ENCODE measurements around the gene MIB1. TPM values are rescaled to one million over a fixed set of nuclear protein-coding genes. Genes with fewer than 3 reads are reported as not detected.

The MIB1 gene
- total RNA-seq, 1 experiment from 2014 or later, result 48.8 TPM

DNA sequence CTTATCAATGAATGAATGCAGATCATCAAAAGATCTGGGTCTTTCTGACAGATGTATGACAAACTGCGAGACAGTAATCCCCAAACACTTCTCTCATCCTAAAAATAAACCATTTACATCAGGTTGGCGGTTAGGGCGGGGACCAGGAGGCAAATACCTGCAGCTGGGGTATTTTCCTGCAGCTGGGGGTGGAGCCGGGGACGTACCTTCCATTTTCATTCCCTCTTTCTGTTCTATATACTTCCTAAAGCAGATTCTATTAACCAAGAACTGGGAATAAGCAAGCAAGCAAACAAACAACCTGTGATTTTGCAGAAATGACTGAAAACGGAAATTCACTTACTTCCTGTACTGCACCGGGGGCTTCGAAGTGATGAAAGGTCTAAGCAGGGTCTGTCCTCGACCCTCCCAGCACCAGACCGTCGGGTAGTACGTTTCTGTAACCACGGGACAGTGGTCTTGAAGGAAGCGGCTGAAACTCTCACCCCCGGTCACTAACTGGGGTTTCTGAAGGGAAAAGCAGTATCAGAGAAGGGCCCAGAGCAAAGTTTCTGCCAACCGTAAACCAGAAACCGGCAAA lies 37.3 kb upstream of the MIB1 start:
- no peak overlapping the region for H2BK120ac ChIP-seq (ENCODE audit: low read depth, low read length, poor library complexity, severe bottlenecking)
- no peak overlapping the region for H2BK5ac ChIP-seq (ENCODE audit: insufficient read length, low read length)
- no peaks in the 10 kb centered on the region for H3K79me2 ChIP-seq (ENCODE audit: insufficient read depth, low read length)
- peak; percentile 34 for DNase-seq
- no peaks in the 10 kb centered on the region for H3K9me3 ChIP-seq (ENCODE audit: control insufficient read depth, low read depth, low read length)
- H4K91ac ChIP-seq (ENCODE audit: insufficient read length, low read depth, low read length), result no peak overlapping the region
- H3K23ac ChIP-seq (ENCODE audit: insufficient read length, low read depth, low read length), result no peak overlapping the region
- H3K56ac ChIP-seq (ENCODE audit: insufficient read length, low read depth, low read length), result no peak overlapping the region
- TF ChIP-seq CTCF (conservative IDR thresholded peaks at IDR 0.05), result no peak
- no CpG with 5 or more reads among the region's 17 CpGs for WGBS (ENCODE audit: extremely low coverage, insufficient read length, low lambda C conversion rate)
- H3K4me1 ChIP-seq (ENCODE audit: insufficient read depth, low read length), result no peaks in the 10 kb centered on the region
- H3K23me2 ChIP-seq (ENCODE audit: insufficient read length, low read depth, low read length, poor library complexity, severe bottlenecking), result peaks cover 6% of the 10 kb centered on the region
- H3K4me2 ChIP-seq (ENCODE audit: insufficient read depth, insufficient read length, low read length), result peak overlapping the region; percentile 99
- no peak overlapping the region for H3T11ph ChIP-seq (ENCODE audit: low read length)
- no peak overlapping the region for H4K8ac ChIP-seq (replicated peaks; ENCODE audit: insufficient read length, low read depth, low read length)
- no peak overlapping the region for H2BK15ac ChIP-seq (ENCODE audit: low read depth, low read length)
- H4K5ac ChIP-seq (ENCODE audit: insufficient read length, low read depth, low read length), result no peak overlapping the region
- peak overlapping the region; percentile 66 for H3K9ac ChIP-seq (ENCODE audit: extremely low read depth, insufficient read length, low read length)
- no peaks in the 10 kb centered on the region for H3K79me1 ChIP-seq (ENCODE audit: insufficient read depth, low read depth, low read length, poor library complexity, severe bottlenecking)
- Mint-ChIP-seq H3K36me3 (ENCODE audit: insufficient read depth in 1 of 3, low read depth in 3 of 3) (peaks cover 11 to 35% (median 33%) of the 10 kb centered on the region in 3 experiments), H3K4me3 (peak overlapping the region; percentile 83 to 93), H3K9me3 (peaks cover 10 to 14% of the 10 kb centered on the region in 2 experiments), H3K27me3 (ENCODE audit: low read depth) (peaks cover 10% of the 10 kb centered on the region), H3K4me1 (peaks cover 13 to 21% of the 10 kb centered on the region in 2 experiments), H3K27ac (peak overlapping the region in 2 of 3 experiments; percentile 62 to 75; a peak in 3 of 7 replicates)
- H2AFZ ChIP-seq (ENCODE audit: low read length), result peak overlapping the region; percentile 24
- no peak overlapping the region for H2BK20ac ChIP-seq (ENCODE audit: low read depth, low read length, poor library complexity, severe bottlenecking)
- H3K4ac ChIP-seq (ENCODE audit: low read depth, low read length), result no peak overlapping the region
- H3K27ac ChIP-seq (ENCODE audit: insufficient read length, low read depth, low read length), result no peak overlapping the region
- H4K20me1 ChIP-seq (ENCODE audit: control insufficient read depth, insufficient read depth, insufficient read length), result no peaks in the 10 kb centered on the region
- H3K18ac ChIP-seq (ENCODE audit: insufficient read length, low read depth, low read length), result no peak overlapping the region
- no peaks in the 10 kb centered on the region for H3K27me3 ChIP-seq (ENCODE audit: insufficient read depth, low read length)
- H3K14ac ChIP-seq (ENCODE audit: insufficient read depth, low read length), result peak overlapping the region; percentile 88
- no peak overlapping the region for H2AK5ac ChIP-seq (ENCODE audit: insufficient read length, low read length)
- no peak overlapping the region for H2BK12ac ChIP-seq (ENCODE audit: insufficient read length, low read depth, low read length)

Measured in H9 (cell line).